ENCODE measurements around the gene OR8D1.
A peak's percentile ranks its signal among the peaks of the same experiment; 100 is the strongest.

The OR8D1 gene

GRCh38 chr11:124331873-124332272, 18.1 kb upstream of the OR8D1 start:
- CTCF ChIA-PET = interaction anchor here (1.2 kb wide), 1 partner anchor 38 kb away, joined by 3 read pairs; no protein-coding TSS in a partner anchor
- POLR2A ChIA-PET = no interaction called here
- DNase-seq (ENCODE audit: extremely low spot score) = no peak
- TF ChIP-seq CTCF (IDR thresholded peaks at IDR 0.05; ENCODE audit: control extremely low read depth, extremely low read depth, low read depth, missing control alignments) = no peak

- DNase-seq (ENCODE audit: extremely low spot score) = peak; percentile 21
- TF ChIP-seq CTCF (IDR thresholded peaks at IDR 0.05; ENCODE audit: control extremely low read depth, extremely low read depth, low read depth, missing control alignments) = no peak
- ChIA-PET POLR2A (no interaction called here), CTCF (interaction anchor here (1.3 kb wide), 1 partner anchor 52 kb away, joined by 3 read pairs; no protein-coding TSS in a partner anchor)
Measured at GRCh38 chr11:124329787-124330478, 16.2 kb upstream of the OR8D1 start.

GRCh38 chr11:124327775-124328174, 14.0 kb upstream of the OR8D1 start:
- no peak for TF ChIP-seq CTCF (IDR thresholded peaks at IDR 0.05; ENCODE audit: control extremely low read depth, extremely low read depth, low read depth, missing control alignments)
- ChIA-PET POLR2A (no interaction called here), CTCF (no interaction called here)

GRCh38 chr11:124322356-124322755, 8.6 kb upstream of the OR8D1 start:
- POLR2A ChIA-PET = no interaction called here
- DNase-seq (ENCODE audit: extremely low spot score) = no peak
- TF ChIP-seq CTCF (IDR thresholded peaks at IDR 0.05; ENCODE audit: control extremely low read depth, extremely low read depth, low read depth, missing control alignments) = no peak
- CTCF ChIA-PET = interaction anchor here (1.2 to 1.8 kb wide), 3 partner anchors 11 to 22 kb away, joined by 3 to 5 read pairs (median 4); no protein-coding TSS in a partner anchor

More at GRCh38 chr11:124327775-124328174, 14.0 kb upstream of the OR8D1 start:
- DNase-seq (ENCODE audit: extremely low spot score) = no peak

- ChIA-PET POLR2A (no interaction called here), CTCF (no interaction called here)
- no peak for TF ChIP-seq CTCF (IDR thresholded peaks at IDR 0.05; ENCODE audit: control extremely low read depth, extremely low read depth, low read depth, missing control alignments)
- no peak for DNase-seq (ENCODE audit: extremely low spot score)
Measured at GRCh38 chr11:124320097-124320496, 6.3 kb upstream of the OR8D1 start, which contains the start of gene OR8D2. Gene OR8D2 (minus strand): TSS chr11:124320197. CDS start chr11:124320197, 0 bp downstream.

GRCh38 chr11:124315052-124315451, 1.3 kb upstream of the OR8D1 start:
- TF ChIP-seq CTCF (IDR thresholded peaks at IDR 0.05; ENCODE audit: control extremely low read depth, extremely low read depth, low read depth, missing control alignments) = no peak
- CTCF ChIA-PET = no interaction called here
- DNase-seq (ENCODE audit: extremely low spot score) = no peak
- POLR2A ChIA-PET = no interaction called here

All from GM10248 (cell line).